Mesendoderm (in vitro differentiated cells): Measurements from ENCODE around the gene USF2.
"Not testable (repeated sequence)": the region's sequence is repeated elsewhere in the genome, so short reads cannot be mapped to it uniquely, and the experiment has no call there.

Source experiments
- DNase-seq: peaks from one replicate; pipeline ENCODE4 v3.0.0; 2013
- H2AK5ac ChIP-seq: 2 replicates; pipeline ENCODE4 v1.6.1; 2013; ENCODE audit warnings: low read length, inconsistent platforms
- H2BK120ac ChIP-seq: 2 replicates; pipeline ENCODE4 v1.6.1; 2013; ENCODE audit warnings: low read depth, mild to moderate bottlenecking, low read length, moderate library complexity, mixed read lengths
- H2BK15ac ChIP-seq: replicated peaks from 2 replicates; pipeline ENCODE4 v1.6.1; 2013; ENCODE audit warnings: low read depth, mild to moderate bottlenecking, moderate library complexity
- H2BK5ac ChIP-seq: 2 replicates; pipeline ENCODE4 v1.6.1; 2013; ENCODE audit warnings: low read length, inconsistent platforms
- H3K18ac ChIP-seq: 2 replicates; pipeline ENCODE4 v1.6.1; 2013; ENCODE audit warnings: mild to moderate bottlenecking, low read length, mixed read lengths
- H3K23ac ChIP-seq: one replicate; pipeline ENCODE4 v1.6.1; 2013; ENCODE audit warnings: low read length
- H3K27ac ChIP-seq: 2 replicates; pipeline ENCODE4 v1.5.1; 2013; ENCODE audit warnings: low read depth, mild to moderate bottlenecking, inconsistent platforms, low read length, moderate library complexity
- H3K27me3 ChIP-seq: 2 replicates; pipeline ENCODE4 v1.6.1; 2013; ENCODE audit warnings: low read length, control low read depth, mild to moderate bottlenecking, inconsistent platforms; ENCODE audit not compliant: insufficient read depth, poor library complexity
- H3K36me3 ChIP-seq: 2 replicates; pipeline ENCODE4 v1.6.1; 2013; ENCODE audit warnings: low read length, inconsistent platforms; ENCODE audit not compliant: control insufficient read depth, insufficient read depth
- H3K4ac ChIP-seq: one replicate; pipeline ENCODE4 v1.6.1; 2013; ENCODE audit warnings: low read depth, mild to moderate bottlenecking, low read length, moderate library complexity
- H3K4me1 ChIP-seq: 2 replicates; pipeline ENCODE4 v1.6.1; 2013; ENCODE audit warnings: low read depth, low read length, inconsistent platforms; ENCODE audit not compliant: control insufficient read depth
- H3K4me2 ChIP-seq: 2 replicates; pipeline ENCODE4 v1.6.1; 2013; ENCODE audit warnings: low read length
- H3K4me3 ChIP-seq: 2 replicates; pipeline ENCODE4 v1.5.1; 2013; ENCODE audit warnings: mild to moderate bottlenecking, low read length
- H3K56ac ChIP-seq: one replicate; pipeline ENCODE4 v1.6.1; 2013; ENCODE audit warnings: low read length
- H3K79me1 ChIP-seq: 2 replicates; pipeline ENCODE4 v1.6.1; 2013; ENCODE audit warnings: low read length, inconsistent platforms
- H3K79me2 ChIP-seq: 2 replicates; pipeline ENCODE4 v1.6.1; 2013; ENCODE audit warnings: mild to moderate bottlenecking, low read length; ENCODE audit not compliant: control insufficient read depth, insufficient read depth
- H3K9ac ChIP-seq: 2 replicates; pipeline ENCODE4 v1.6.1; 2013; ENCODE audit warnings: low read length, inconsistent platforms
- H4K5ac ChIP-seq: one replicate; pipeline ENCODE4 v1.6.1; 2013; ENCODE audit warnings: low read length
- H4K8ac ChIP-seq: one replicate; pipeline ENCODE4 v1.6.1; 2013; ENCODE audit warnings: low read depth, mild to moderate bottlenecking, control low read depth, low read length, moderate library complexity
- WGBS: extraction: QIAGEN DNeasy Blood & Tissue Kit; methylation state at CpG from one replicate; pipeline ENCODE4 v1.1.7; 2013; ENCODE audit warnings: low lambda C conversion rate, missing lambda C conversion rate; ENCODE audit not compliant: insufficient coverage; ENCODE audit errors: extremely low coverage; 5-methylcytosine and 5-hydroxymethylcytosine counted together

The USF2 gene

GRCh38 chr19:35239597-35239996 is 29.2 kb upstream of the USF2 start:
- DNase-seq, H3K18ac ChIP-seq, H3K4me3 ChIP-seq, H3K4ac ChIP-seq, H2BK15ac ChIP-seq, H3K27ac ChIP-seq, H3K79me2 ChIP-seq, H3K23ac ChIP-seq, H3K27me3 ChIP-seq, H3K4me1 ChIP-seq, H3K9ac ChIP-seq, H3K79me1 ChIP-seq, H3K4me2 ChIP-seq, H4K5ac ChIP-seq, H3K36me3 ChIP-seq, H2BK120ac ChIP-seq, H4K8ac ChIP-seq, H3K56ac ChIP-seq, H2BK5ac ChIP-seq, H2AK5ac ChIP-seq: not testable (repeated sequence)
- no CpG with 5 or more reads among the region's 1 CpG for WGBS

- Histone ChIP-seq H2BK5ac (no peak overlapping the region), H3K4me1 (no peaks in the 10 kb centered on the region), H3K79me1 (no peaks in the 10 kb centered on the region), H3K27ac (no peak overlapping the region), H3K18ac (no peak overlapping the region), H3K56ac (no peak overlapping the region), H3K27me3 (no peaks in the 10 kb centered on the region), H4K8ac (no peak overlapping the region), H2BK15ac (no peak overlapping the region), H3K36me3 (no peaks in the 10 kb centered on the region), H4K5ac (no peak overlapping the region), H3K4ac (no peak overlapping the region), H2AK5ac (no peak overlapping the region), H3K4me3 (no peak overlapping the region), H3K9ac (no peak overlapping the region), H3K4me2 (no peak overlapping the region), H2BK120ac (no peak overlapping the region), H3K23ac (no peak overlapping the region), H3K79me2 (no peaks in the 10 kb centered on the region)
- DNase-seq, result no peak
- no CpG with 5 or more reads among the region's 1 CpG for WGBS
These were observed 28.4 kb upstream of the USF2 start for GRCh38 chr19:35240327-35240726.

GRCh38 chr19:35241417-35241816 is 27.3 kb upstream of the USF2 start:
- H3K23ac ChIP-seq, result no peak overlapping the region
- H3K4me3 ChIP-seq, result no peak overlapping the region
- H3K18ac ChIP-seq, result no peak overlapping the region
- H3K4me2 ChIP-seq, result no peak overlapping the region
- H2BK15ac ChIP-seq, result no peak overlapping the region
- H3K56ac ChIP-seq, result no peak overlapping the region
- H2BK5ac ChIP-seq, result no peak overlapping the region
- no peak overlapping the region for H4K5ac ChIP-seq
- H3K4ac ChIP-seq, result no peak overlapping the region
- no CpG with 5 or more reads among the region's 1 CpG for WGBS
- H3K27me3 ChIP-seq, result no peaks in the 10 kb centered on the region
- H2BK120ac ChIP-seq, result no peak overlapping the region
- H2AK5ac ChIP-seq, result no peak overlapping the region
- no peak overlapping the region for H4K8ac ChIP-seq
- no peak for DNase-seq
- H3K9ac ChIP-seq, result no peak overlapping the region
- no peaks in the 10 kb centered on the region for H3K79me1 ChIP-seq
- H3K27ac ChIP-seq, result no peak overlapping the region
- H3K36me3 ChIP-seq, result no peaks in the 10 kb centered on the region
- H3K79me2 ChIP-seq, result no peaks in the 10 kb centered on the region
- H3K4me1 ChIP-seq, result no peaks in the 10 kb centered on the region

- H2BK120ac ChIP-seq, result no peak overlapping the region
- no peak overlapping the region for H3K56ac ChIP-seq
- H3K9ac ChIP-seq, result no peak overlapping the region
- WGBS, result no CpG with 5 or more reads among the region's 4 CpGs
- no peak overlapping the region for H3K4me3 ChIP-seq
- no peak overlapping the region for H3K4me2 ChIP-seq
- no peak overlapping the region for H4K5ac ChIP-seq
- DNase-seq, result no peak
- H3K4ac ChIP-seq, result no peak overlapping the region
- H3K36me3 ChIP-seq, result peaks cover 5% of the 10 kb centered on the region
- H4K8ac ChIP-seq, result no peak overlapping the region
- H3K18ac ChIP-seq, result no peak overlapping the region
- peaks cover 14% of the 10 kb centered on the region for H3K79me1 ChIP-seq
- H2BK5ac ChIP-seq, result no peak overlapping the region
- H3K27me3 ChIP-seq, result no peaks in the 10 kb centered on the region
- no peak overlapping the region for H3K27ac ChIP-seq
- peaks cover 19% of the 10 kb centered on the region for H3K79me2 ChIP-seq
- H3K23ac ChIP-seq, result no peak overlapping the region
- H2BK15ac ChIP-seq, result no peak overlapping the region
- H3K4me1 ChIP-seq, result peaks cover 3% of the 10 kb centered on the region
- no peak overlapping the region for H2AK5ac ChIP-seq
These were observed 22.2 kb upstream of the USF2 start for GRCh38 chr19:35246466-35247092.

- H3K4me1 ChIP-seq, result peaks cover 3% of the 10 kb centered on the region
- peak overlapping the region; percentile 74 for H3K9ac ChIP-seq
- WGBS, result no CpG with 5 or more reads among the region's 42 CpGs
- peaks cover 21% of the 10 kb centered on the region for H3K79me2 ChIP-seq
- peak overlapping the region; percentile 58 for H3K4me2 ChIP-seq
- H4K8ac ChIP-seq, result no peak overlapping the region
- H3K27ac ChIP-seq, result peak overlapping the region; percentile 98
- peaks cover 7% of the 10 kb centered on the region for H3K36me3 ChIP-seq
- H2BK15ac ChIP-seq, result no peak overlapping the region
- no peak overlapping the region for H4K5ac ChIP-seq
- H2AK5ac ChIP-seq, result no peak overlapping the region
- DNase-seq, result peak; percentile 98
- H3K79me1 ChIP-seq, result peaks cover 16% of the 10 kb centered on the region
- no peak overlapping the region for H3K23ac ChIP-seq
- H3K4me3 ChIP-seq, result peak overlapping the region; percentile 18
- H3K18ac ChIP-seq, result peak overlapping the region; percentile 88
- peak overlapping the region; percentile 45 for H2BK120ac ChIP-seq
- H2BK5ac ChIP-seq, result no peak overlapping the region
- no peaks in the 10 kb centered on the region for H3K27me3 ChIP-seq
- H3K56ac ChIP-seq, result peak overlapping the region; percentile 94
- H3K4ac ChIP-seq, result peak overlapping the region; percentile 70
These were observed 21.0 kb upstream of the USF2 start for GRCh38 chr19:35247526-35248309.
